ENCODE data around the gene CDK18.

- TF ChIP-seq POLR2AphosphoS5 (IDR thresholded peaks at IDR 0.05; ENCODE audit: borderline replicate concordance, low read depth, low read length) (no peak), FOXP2 (optimal IDR thresholded peaks at IDR 0.05; ENCODE audit: control extremely low read depth, extremely low read length, insufficient read depth) (no peak), EZH2 (IDR thresholded peaks at IDR 0.05) (no peak)
Observed at GRCh38 chr1:205532996-205533735, 28.7 kb downstream of the CDK18 start.
